Fibroblast of lung (primary cell): ENCODE data around the gene POU3F1. TPM values are rescaled to one million over a fixed set of nuclear protein-coding genes. Genes with fewer than 3 reads are reported as not detected.

ENCODE experiments used
- DNase-seq, 2 donors: peaks; one replicate each; pipeline versions ENCODE4 v3.0.0 to v3.0.0-alpha.2; 2010; ENCODE audit warnings: low read depth in 2 of 2
- H2AFZ ChIP-seq: 2 replicates; pipeline ENCODE4 v1.5.1; 2012; ENCODE audit warnings: low read length, control low read depth, inconsistent platforms
- H3K27ac ChIP-seq: 2 replicates; pipeline ENCODE4 v1.5.1; 2011; ENCODE audit warnings: low read length, control low read depth; ENCODE audit not compliant: insufficient read depth
- H3K27me3 ChIP-seq: 2 replicates; pipeline ENCODE4 v1.5.1; 2011; ENCODE audit warnings: mild to moderate bottlenecking, low read length; ENCODE audit not compliant: control insufficient read depth, insufficient read depth
- H3K36me3 ChIP-seq: 2 replicates; pipeline ENCODE4 v1.5.1; 2011; ENCODE audit warnings: low read length; ENCODE audit not compliant: control insufficient read depth, insufficient read depth
- H3K4me1 ChIP-seq: 2 replicates; pipeline ENCODE4 v1.5.1; 2011; ENCODE audit warnings: low read length; ENCODE audit not compliant: control insufficient read depth, insufficient read depth; ENCODE audit errors: extremely low read depth
- H3K4me2 ChIP-seq: 2 replicates; pipeline ENCODE4 v1.5.1; 2011; ENCODE audit warnings: low read length, control low read depth; ENCODE audit not compliant: insufficient read depth; ENCODE audit errors: extremely low read depth
- H3K4me3 ChIP-seq, 4 experiments: fragments of 200-600 bp in 1 of 4; sonication (generic) in 1 of 4; replicated peaks in 1 of 4; 2 replicates each; pipeline ENCODE4 v1.5.1; 2011 to 2016; ENCODE audit warnings: low read length in 4 of 4, low read depth in 3 of 4, mild to moderate bottlenecking in 3 of 4, control low read depth in 2 of 4, inconsistent platforms in 1 of 4, mixed read lengths in 1 of 4; ENCODE audit not compliant: insufficient read depth in 1 of 4; ENCODE audit errors: control extremely low read depth in 1 of 4
- H3K79me2 ChIP-seq: 2 replicates; pipeline ENCODE4 v1.5.1; 2012; ENCODE audit warnings: mild to moderate bottlenecking, low read length, inconsistent platforms; ENCODE audit not compliant: control insufficient read depth, insufficient read depth
- H3K9ac ChIP-seq: 2 replicates; pipeline ENCODE4 v1.5.1; 2011; ENCODE audit warnings: mild to moderate bottlenecking, low read length, control low read depth; ENCODE audit not compliant: insufficient read depth
- H3K9me3 ChIP-seq: 2 replicates; pipeline ENCODE4 v1.5.1; 2012; ENCODE audit warnings: low read depth, low read length; ENCODE audit not compliant: control insufficient read depth, insufficient read depth
- H4K20me1 ChIP-seq: 2 replicates; pipeline ENCODE4 v1.5.1; 2011; ENCODE audit warnings: low read length; ENCODE audit not compliant: control insufficient read depth, insufficient read depth; ENCODE audit errors: extremely low read depth
- CTCF ChIP-seq, 2 donors: IDR thresholded peaks in 1 of 2; conservative IDR thresholded peaks in 1 of 2; 1 replicate in 1 of 2; 2 replicates in 1 of 2; pipeline ENCODE4 v1.5.1; 2011 to 2012; ENCODE audit warnings: low read length in 2 of 2, control low read depth in 1 of 2, inconsistent platforms in 1 of 2, low read depth in 1 of 2, mild to moderate bottlenecking in 1 of 2
- EZH2 ChIP-seq: IDR thresholded peaks from 2 replicates; pipeline ENCODE4 v1.5.1; 2012; ENCODE audit warnings: low read length, control low read depth, mild to moderate bottlenecking; ENCODE audit errors: missing control alignments
- polyA plus RNA-seq, 2 donors: library from polyadenylated mRNA; depleted of rRNA in 1 of 2; stranded (reverse) in 1 of 2; unstranded in 1 of 2; fragments of >200 nt; gene quantifications; 2 replicates each; pipeline ENCODE4 v1.2.1, GENCODE V29; 2011 to 2012; ENCODE audit warnings: missing spikeins in 1 of 2
- total RNA-seq: library from RNA; depleted of rRNA; stranded (reverse); fragments of >200 nt; gene quantifications from 2 replicates; pipeline ENCODE4 v1.2.1, GENCODE V29; 2014

Gene POU3F1
- total and polyA plus RNA-seq, 2 donors (not counting 1 experiment from before 2014, with no cell fraction given), result under 0.01 TPM; not detected in 1

GRCh38 chr1:38052750-38053415, 6.3 kb upstream of the POU3F1 start:
- Histone ChIP-seq H4K20me1 (no peaks in the 10 kb centered on the region), H3K4me2 (no peak overlapping the region), H3K79me2 (no peaks in the 10 kb centered on the region), H3K9ac (no peak overlapping the region), H3K4me1 (no peaks in the 10 kb centered on the region), H3K9me3 (no peaks in the 10 kb centered on the region), H3K27ac (no peak overlapping the region), H3K27me3 (peaks cover 29% of the 10 kb centered on the region), H2AFZ (no peak overlapping the region), H3K36me3 (no peaks in the 10 kb centered on the region), H3K4me3 (no peak overlapping the region)
- DNase-seq, result no peak
- TF ChIP-seq CTCF (conservative IDR thresholded peaks at IDR 0.05 in 1 of 2, IDR thresholded peaks at IDR 0.05 in 1 of 2; ENCODE audit: low read depth in 1 of 2, low read length in 2 of 2) (no peak), EZH2 (no peak)

- Histone ChIP-seq H3K79me2 (no peaks in the 10 kb centered on the region), H3K27ac (no peak overlapping the region), H3K4me2 (no peak overlapping the region), H3K4me1 (peaks cover 3% of the 10 kb centered on the region), H4K20me1 (no peaks in the 10 kb centered on the region), H3K4me3 (no peak overlapping the region), H3K9me3 (no peaks in the 10 kb centered on the region), H3K9ac (no peak overlapping the region), H2AFZ (no peak overlapping the region), H3K27me3 (peaks cover 35% of the 10 kb centered on the region), H3K36me3 (no peaks in the 10 kb centered on the region)
- no peak for TF ChIP-seq EZH2
- TF ChIP-seq CTCF (conservative IDR thresholded peaks at IDR 0.05 in 1 of 2, IDR thresholded peaks at IDR 0.05 in 1 of 2; ENCODE audit: low read depth in 1 of 2, low read length in 2 of 2), result no peak
- no peak for DNase-seq
Observed at GRCh38 chr1:38051079-38051543, 4.5 kb upstream of the POU3F1 start.

- no peaks in the 10 kb centered on the region for H3K79me2 ChIP-seq
- H3K9me3 ChIP-seq, result no peaks in the 10 kb centered on the region
- peaks cover 38% of the 10 kb centered on the region for H3K27me3 ChIP-seq
- H2AFZ ChIP-seq, result no peak overlapping the region
- no peak overlapping the region for H3K27ac ChIP-seq
- no peak for TF ChIP-seq CTCF (conservative IDR thresholded peaks at IDR 0.05 in 1 of 2, IDR thresholded peaks at IDR 0.05 in 1 of 2; ENCODE audit: low read depth in 1 of 2, low read length in 2 of 2)
- no peak for TF ChIP-seq EZH2
- no peak for DNase-seq
- H4K20me1 ChIP-seq, result no peaks in the 10 kb centered on the region
- no peaks in the 10 kb centered on the region for H3K36me3 ChIP-seq
- H3K4me2 ChIP-seq, result no peak overlapping the region
- H3K4me3 ChIP-seq, result no peak overlapping the region
- peaks cover 3% of the 10 kb centered on the region for H3K4me1 ChIP-seq
- H3K9ac ChIP-seq, result no peak overlapping the region
Observed at GRCh38 chr1:38050397-38051078, 3.9 kb upstream of the POU3F1 start.
